Transverse colon (tissue), 4 donors: ENCODE results near the gene EML4.

Source experiments
- EP300 ChIP-seq: sonication (generic); formaldehyde crosslinking; IDR thresholded peaks from one replicate; pipeline ENCODE4 v1.6.1; 2017; ENCODE audit warnings: antibody characterized with exemption, low read depth
- POLR2A ChIP-seq: fragments of 450-650 bp; IDR thresholded peaks from one replicate; pipeline ENCODE4 v1.6.1; 2016; ENCODE audit warnings: antibody characterized with exemption, mild to moderate bottlenecking, moderate library complexity
- POLR2AphosphoS5 ChIP-seq, 3 donors: sonication (generic); formaldehyde crosslinking; IDR thresholded peaks; one replicate each; pipeline ENCODE4 v1.6.1; 2016; ENCODE audit warnings: antibody characterized with exemption in 3 of 3
- TF ChIP-seq, protein P1 (sequence below), 5 experiments: fragments of 200-600 bp in 3 of 5; fragments of 450-650 bp in 2 of 5; sonication (generic) in 3 of 5; IDR thresholded peaks; 1 replicate in 2 of 5; 2 replicates in 3 of 5; pipeline ENCODE4 v1.5.1; 2016 to 2017; ENCODE audit warnings: antibody characterized with exemption in 5 of 5, inconsistent platforms in 3 of 5, mild to moderate bottlenecking in 2 of 5, moderate library complexity in 1 of 5

GRCh38 chr2:42288811-42289210 lies 119.7 kb downstream of the EML4 start:
- TF ChIP-seq POLR2AphosphoS5 (IDR thresholded peaks at IDR 0.05) (no peak), POLR2A (no peak), EP300 (no peak)
- TF ChIP-seq, protein P1, sequence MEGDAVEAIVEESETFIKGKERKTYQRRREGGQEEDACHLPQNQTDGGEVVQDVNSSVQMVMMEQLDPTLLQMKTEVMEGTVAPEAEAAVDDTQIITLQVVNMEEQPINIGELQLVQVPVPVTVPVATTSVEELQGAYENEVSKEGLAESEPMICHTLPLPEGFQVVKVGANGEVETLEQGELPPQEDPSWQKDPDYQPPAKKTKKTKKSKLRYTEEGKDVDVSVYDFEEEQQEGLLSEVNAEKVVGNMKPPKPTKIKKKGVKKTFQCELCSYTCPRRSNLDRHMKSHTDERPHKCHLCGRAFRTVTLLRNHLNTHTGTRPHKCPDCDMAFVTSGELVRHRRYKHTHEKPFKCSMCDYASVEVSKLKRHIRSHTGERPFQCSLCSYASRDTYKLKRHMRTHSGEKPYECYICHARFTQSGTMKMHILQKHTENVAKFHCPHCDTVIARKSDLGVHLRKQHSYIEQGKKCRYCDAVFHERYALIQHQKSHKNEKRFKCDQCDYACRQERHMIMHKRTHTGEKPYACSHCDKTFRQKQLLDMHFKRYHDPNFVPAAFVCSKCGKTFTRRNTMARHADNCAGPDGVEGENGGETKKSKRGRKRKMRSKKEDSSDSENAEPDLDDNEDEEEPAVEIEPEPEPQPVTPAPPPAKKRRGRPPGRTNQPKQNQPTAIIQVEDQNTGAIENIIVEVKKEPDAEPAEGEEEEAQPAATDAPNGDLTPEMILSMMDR (IDR thresholded peaks at IDR 0.05), result no peak
